GM12873 (cell line): ENCODE measurements around the gene IRAK4.

Experiments used
- CTCF ChIP-seq: IDR thresholded peaks from 2 replicates; pipeline ENCODE4 v1.5.1; 2012; ENCODE audit warnings: low read depth, mild to moderate bottlenecking, moderate library complexity, low read length, control low read depth; ENCODE audit not compliant: insufficient read depth; ENCODE audit errors: missing control alignments

Gene IRAK4

GRCh38 chr12:43758728-43759563 lies at the start of gene IRAK4, which contains the start of gene PUS7L:
Gene IRAK4, plus strand, starts transcription at chr12:43758951. Its CDS starts 9,161 bp downstream, at chr12:43768112.
Gene PUS7L, minus strand, starts transcription at chr12:43758790. Its CDS starts 3,545 bp downstream, at chr12:43755245.
- TF ChIP-seq CTCF: peak; percentile 46

- no peak for TF ChIP-seq CTCF
Measured at GRCh38 chr12:43711348-43711747, 47.4 kb upstream of the IRAK4 start.

GRCh38 chr12:43722621-43723020 lies 36.1 kb upstream of the IRAK4 start:
- TF ChIP-seq CTCF: no peak

- TF ChIP-seq CTCF: no peak
Measured at GRCh38 chr12:43723134-43723533, 35.6 kb upstream of the IRAK4 start.

GRCh38 chr12:43728117-43728516 lies 30.6 kb upstream of the IRAK4 start:
- no peak for TF ChIP-seq CTCF

GRCh38 chr12:43728698-43729097 lies 30.1 kb upstream of the IRAK4 start:
- TF ChIP-seq CTCF: no peak

GRCh38 chr12:43730283-43730682 lies 28.5 kb upstream of the IRAK4 start:
- TF ChIP-seq CTCF: no peak
